T-helper 1 cell treated with Interleukin-12 subunit alpha and Interleukin-12 subunit beta and Interleukin-4 antibody, amounts not matched to agents 30 ng/mL and 1 ng/mL, for 36 hours (primary cell): ENCODE data around the gene UGDH. TPM values are rescaled to one million over a fixed set of nuclear protein-coding genes. Genes with fewer than 3 reads are reported as not detected.

ENCODE experiments used
- intact Hi-C: fragments of 100-400 bp; cut with micrococcal nuclease; formaldehyde crosslinking; loops from one replicate; pipeline ENCODE4 v1.15.1; 2024
- total RNA-seq: library from RNA; stranded (reverse); gene quantifications from 2 replicates; pipeline ENCODE4 v1.2.3, GENCODE V29; 2022

The UGDH gene
- total RNA-seq, 1 donor from 2014 or later = 27.3 TPM

DNA sequence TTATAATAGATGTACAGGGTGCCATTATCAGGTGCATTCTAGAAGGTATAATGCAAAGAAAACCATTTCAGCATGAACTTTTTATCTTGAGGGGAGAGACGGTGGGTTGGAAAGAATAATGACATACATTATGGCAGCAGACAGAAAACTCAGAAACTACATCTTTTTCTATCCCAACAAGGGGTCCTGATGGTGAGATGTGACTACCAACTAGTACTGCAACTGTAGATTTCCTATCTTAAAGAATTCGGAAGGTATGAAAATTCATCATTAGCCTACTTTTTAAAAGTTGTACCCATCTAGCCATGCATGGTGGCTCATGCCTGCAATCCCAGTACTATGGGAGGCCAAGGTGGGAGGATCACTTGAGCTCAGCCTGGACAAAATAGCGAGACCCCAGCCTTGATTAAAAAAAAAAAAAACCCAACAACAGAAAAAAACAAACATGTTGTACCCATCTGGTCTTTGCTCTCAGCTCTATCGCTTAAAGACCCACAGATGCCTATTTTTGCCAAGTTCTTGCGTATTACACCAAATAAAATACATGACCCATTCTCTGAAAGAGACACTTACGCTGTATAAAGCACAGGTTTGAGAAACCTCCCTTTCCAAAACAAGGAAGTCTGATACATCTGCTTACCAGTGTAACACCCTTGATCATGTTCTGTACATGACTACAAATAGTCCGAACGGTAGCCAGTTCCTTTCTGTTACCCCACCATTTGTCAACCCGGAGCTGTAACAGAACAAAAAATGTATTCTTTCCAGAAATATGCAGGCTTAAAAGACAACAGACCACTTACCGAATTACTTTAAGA lies 70.1 kb downstream of the UGDH start:
- intact Hi-C loops = loop anchor here (5.0 kb wide), 4 partner anchors 555 to 850 kb away; partner anchors contain the start of gene RHOH

- intact Hi-C loops = loop anchor here (5.0 kb wide), 4 partner anchors 553 to 852 kb away; partner anchors contain the start of gene RHOH
These were observed 71.8 kb downstream of the UGDH start for GRCh38 chr4:39455486-39455885.

DNA sequence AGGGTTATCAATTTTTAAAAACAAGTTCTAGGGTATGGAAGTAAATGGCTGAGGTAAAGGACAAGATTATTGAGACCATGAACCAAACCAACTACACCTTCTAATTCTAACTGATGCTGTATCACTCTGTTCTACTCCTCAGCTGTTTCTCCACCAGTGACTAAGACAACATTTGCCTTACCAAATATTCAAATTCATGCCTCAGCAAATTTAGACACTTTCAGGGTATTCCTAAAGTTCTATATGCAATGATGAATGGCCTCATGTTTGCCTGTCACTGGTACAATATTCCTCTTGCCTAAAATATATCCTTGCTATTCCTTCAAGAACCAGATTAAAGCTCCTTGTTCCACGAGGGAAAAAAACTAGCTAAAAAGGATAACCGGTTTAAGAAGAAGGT lies 73.5 kb downstream of the UGDH start:
- intact Hi-C loops = no loop called here

- intact Hi-C loops = no loop called here
These were observed 74.2 kb downstream of the UGDH start for GRCh38 chr4:39452860-39453587.

DNA sequence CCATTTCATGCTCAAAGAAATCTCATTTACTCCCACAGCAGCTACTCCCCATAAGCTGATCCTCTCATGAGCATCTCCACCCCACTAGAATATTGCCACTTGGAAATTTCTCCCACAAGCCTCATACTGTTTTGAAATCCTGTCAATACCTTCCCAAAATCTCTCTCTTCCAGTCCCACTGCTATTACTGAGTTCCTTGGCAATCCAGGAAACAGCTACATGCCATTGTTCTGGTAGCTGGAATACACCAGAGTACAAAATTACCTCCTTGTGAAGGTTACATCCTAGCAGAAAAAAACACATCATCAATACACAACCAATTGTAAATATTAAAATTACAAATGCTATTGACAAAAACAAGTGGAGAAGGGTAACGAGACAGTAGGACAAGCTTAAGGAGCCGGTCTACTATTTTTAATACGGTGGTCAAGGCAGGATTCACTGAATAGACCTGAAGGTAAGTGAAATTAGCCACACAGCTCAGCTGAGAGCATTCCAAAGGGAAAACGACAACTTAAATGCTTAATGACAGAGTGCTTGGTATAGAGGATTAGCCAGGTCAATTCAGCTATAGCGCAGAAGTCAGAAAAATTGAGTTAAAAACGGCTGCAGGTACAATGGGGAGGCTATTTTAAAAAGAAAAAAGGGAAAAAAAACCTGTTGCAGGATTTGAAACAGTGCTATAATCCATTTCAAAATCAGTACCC lies 74.9 kb downstream of the UGDH start:
- intact Hi-C loops = no loop called here

DNA sequence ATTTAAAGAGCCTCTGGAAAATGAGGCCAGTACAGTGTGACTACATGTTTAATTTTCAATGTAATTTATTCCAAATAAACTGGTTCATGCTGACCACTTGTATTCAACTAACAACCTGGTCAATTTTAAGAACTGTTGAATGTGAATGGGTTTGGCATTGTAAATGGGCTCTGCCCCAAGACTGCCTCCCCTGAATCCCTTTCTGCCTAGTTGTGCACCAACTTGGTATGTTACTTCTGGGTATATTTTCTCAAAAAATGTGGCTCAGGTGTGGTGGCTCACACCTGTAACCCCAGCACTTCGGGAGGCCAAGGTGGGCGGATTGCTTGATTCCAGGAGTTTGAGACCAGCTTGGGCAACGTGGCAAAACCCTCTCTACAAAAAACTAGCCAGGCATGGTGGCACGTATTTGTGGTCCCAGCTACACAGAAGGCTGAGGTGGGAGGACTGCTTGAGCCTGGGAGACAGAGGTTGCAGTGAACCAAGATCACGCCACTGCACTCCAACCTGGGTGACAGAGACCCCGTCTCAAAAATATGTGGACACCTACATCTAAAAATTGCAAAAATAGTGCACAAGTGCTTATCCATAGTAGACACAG lies 75.7 kb downstream of the UGDH start:
- intact Hi-C loops = no loop called here

DNA sequence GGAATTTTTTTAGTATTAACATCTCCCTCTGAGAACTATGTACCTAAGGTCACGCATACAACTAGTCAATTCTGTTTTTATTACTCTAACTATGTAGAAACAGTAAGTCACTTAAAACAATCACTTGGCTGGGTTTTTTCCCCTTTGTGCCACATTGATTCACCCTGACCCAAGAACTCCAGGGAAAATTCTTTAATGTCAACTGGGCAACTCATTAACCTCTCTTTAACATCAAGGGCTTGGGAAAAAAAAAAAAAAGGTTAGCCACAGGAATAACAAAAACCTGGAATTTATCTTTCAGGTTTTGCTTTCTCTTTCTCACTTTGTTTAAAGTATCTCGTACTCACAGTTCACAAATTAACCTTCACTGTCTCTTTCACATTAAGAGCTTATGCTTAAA lies 76.6 kb downstream of the UGDH start:
- intact Hi-C loops = no loop called here

Other genes with a start within 250 kb of the UGDH start
- 61.3 and 70.8 TPM in 2 replicates for gene RFC1, start 161.1 kb downstream of the UGDH start, total RNA-seq
- not detected in 2 replicates for gene KLB, start 120.5 kb downstream of the UGDH start, total RNA-seq
- gene RPL9, start 68.5 kb downstream of the UGDH start, total RNA-seq = 1,209 and 1,226 TPM in 2 replicates
- 12.2 and 12.6 TPM in 2 replicates for gene LIAS, start 68.4 kb downstream of the UGDH start, total RNA-seq
- 3.3 and 5.5 TPM in 2 replicates for gene SMIM14, start 111.4 kb upstream of the UGDH start, total RNA-seq
- gene UBE2K, start 170.7 kb upstream of the UGDH start, total RNA-seq = 80.8 and 95.8 TPM in 2 replicates